GM10248 (cell line): ENCODE measurements around the gene WDFY2.

Experiments used
- CTCF ChIA-PET: fragments of 300-600 bp; sonication (Branson Sonifier 250); formaldehyde crosslinking; extraction: SDS; loops from one replicate; lab custom pipeline; 2021; ENCODE audit warnings: antibody characterized with exemption; lab: Yijun Ruan, JAX
- POLR2A ChIA-PET: fragments of 350-650 bp; sonication (Branson Sonifier 250); formaldehyde crosslinking; extraction: SDS; loops from one replicate; lab custom pipeline; 2020; ENCODE audit warnings: antibody characterized with exemption; lab: Yijun Ruan, JAX
- DNase-seq: peaks from one replicate; pipeline ENCODE4 v3.0.0; 2012; ENCODE audit errors: extremely low spot score
- TF ChIP-seq, protein P1 (sequence below): IDR thresholded peaks from 2 replicates; pipeline ENCODE4 v1.5.1; 2012; ENCODE audit warnings: mild to moderate bottlenecking, low read depth; ENCODE audit errors: extremely low read depth, missing control alignments, control extremely low read depth

The WDFY2 gene

DNA sequence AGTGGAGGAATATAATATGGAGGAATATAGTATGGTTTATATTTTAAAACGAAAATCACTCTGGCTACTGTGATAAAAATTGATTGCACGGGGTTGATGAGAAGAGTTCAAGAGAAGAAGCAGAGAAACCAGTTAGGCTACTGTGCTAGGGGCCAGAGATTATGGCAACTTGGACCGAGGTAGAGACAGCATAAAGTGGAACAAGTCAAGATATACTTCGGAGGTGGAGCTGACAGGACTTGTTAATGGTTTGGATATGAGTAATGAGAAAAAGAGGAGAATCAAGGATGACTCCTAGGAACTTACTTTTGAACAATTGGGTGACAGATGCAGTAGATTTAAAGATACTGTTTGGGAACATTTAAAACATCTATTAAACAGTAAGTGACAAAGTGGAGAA lies 6.6 kb upstream of the WDFY2 start:
- no peak for DNase-seq
- POLR2A ChIA-PET, result interaction anchor here (1.4 kb wide), 1 partner anchor 125 kb away, joined by 4 read pairs; the partner anchor contains the start of gene INTS6
- CTCF ChIA-PET, result interaction anchor here (1.0 kb wide), 1 partner anchor 122 kb away, joined by 3 read pairs; no protein-coding TSS in a partner anchor
- TF ChIP-seq, protein P1, sequence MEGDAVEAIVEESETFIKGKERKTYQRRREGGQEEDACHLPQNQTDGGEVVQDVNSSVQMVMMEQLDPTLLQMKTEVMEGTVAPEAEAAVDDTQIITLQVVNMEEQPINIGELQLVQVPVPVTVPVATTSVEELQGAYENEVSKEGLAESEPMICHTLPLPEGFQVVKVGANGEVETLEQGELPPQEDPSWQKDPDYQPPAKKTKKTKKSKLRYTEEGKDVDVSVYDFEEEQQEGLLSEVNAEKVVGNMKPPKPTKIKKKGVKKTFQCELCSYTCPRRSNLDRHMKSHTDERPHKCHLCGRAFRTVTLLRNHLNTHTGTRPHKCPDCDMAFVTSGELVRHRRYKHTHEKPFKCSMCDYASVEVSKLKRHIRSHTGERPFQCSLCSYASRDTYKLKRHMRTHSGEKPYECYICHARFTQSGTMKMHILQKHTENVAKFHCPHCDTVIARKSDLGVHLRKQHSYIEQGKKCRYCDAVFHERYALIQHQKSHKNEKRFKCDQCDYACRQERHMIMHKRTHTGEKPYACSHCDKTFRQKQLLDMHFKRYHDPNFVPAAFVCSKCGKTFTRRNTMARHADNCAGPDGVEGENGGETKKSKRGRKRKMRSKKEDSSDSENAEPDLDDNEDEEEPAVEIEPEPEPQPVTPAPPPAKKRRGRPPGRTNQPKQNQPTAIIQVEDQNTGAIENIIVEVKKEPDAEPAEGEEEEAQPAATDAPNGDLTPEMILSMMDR, result no peak

DNA sequence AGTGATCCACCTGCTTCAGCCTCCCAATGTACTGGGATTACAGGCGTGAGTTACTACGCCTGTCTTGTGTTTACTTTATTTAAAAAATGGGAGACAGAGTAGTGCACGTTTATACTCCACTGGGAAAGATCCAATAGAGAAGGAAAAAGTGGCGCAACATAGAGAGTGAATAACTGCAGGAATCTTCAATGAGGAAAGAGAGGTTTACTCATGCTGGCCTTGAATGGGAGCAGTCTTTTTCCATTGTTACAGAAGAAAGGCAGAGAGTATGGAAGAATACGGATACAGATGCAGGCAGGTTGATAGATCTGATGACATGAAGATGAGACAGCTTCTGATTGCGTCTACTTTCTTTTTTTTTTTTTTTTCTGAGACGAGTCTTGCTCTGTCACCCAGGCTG lies 4.6 kb upstream of the WDFY2 start:
- CTCF ChIA-PET, result no interaction called here
- DNase-seq, result no peak
- TF ChIP-seq, protein P1, result no peak
- POLR2A ChIA-PET, result no interaction called here

DNA sequence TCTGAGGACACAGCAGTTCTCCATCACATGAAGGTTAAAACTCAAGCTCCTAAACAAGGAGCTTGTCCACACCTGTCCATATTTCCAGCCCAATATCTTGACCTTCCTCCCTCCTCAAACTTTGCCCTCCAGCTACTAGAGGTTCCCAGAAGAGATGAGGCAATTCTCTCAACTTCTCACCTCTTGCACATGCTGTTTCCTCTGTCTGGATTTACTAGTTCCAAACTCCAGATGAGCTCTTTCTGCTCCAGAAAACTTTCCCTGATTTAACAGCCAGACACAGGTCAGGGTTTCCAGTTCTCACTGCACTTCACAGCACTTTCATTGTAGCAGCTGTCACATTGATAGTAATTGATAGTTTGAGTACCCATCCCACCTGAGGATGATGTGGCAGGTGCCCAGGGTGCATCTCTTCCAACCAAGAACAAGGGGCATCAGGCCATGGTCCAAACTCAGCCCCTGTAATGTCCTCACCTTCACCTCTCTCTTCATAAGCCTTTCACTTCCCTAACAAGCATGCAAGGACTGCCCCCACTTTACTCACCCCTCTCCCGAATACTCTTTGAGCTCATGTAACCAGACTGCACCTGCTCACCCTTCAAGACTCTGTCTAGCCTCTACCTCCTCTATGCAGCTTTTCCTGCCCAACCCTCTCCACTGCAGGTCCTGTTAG lies 3.0 kb upstream of the WDFY2 start:
- ChIA-PET CTCF (interaction anchor here (0.8 to 1.8 kb wide), 9 partner anchors 17 to 217 kb away, joined by 3 to 6 read pairs (median 3); no protein-coding TSS in a partner anchor), POLR2A (interaction anchor here (1.7 kb wide), 1 partner anchor 128 kb away, joined by 12 read pairs; the partner anchor contains the start of gene INTS6)
- TF ChIP-seq, protein P1, result no peak
- no peak for DNase-seq

DNA sequence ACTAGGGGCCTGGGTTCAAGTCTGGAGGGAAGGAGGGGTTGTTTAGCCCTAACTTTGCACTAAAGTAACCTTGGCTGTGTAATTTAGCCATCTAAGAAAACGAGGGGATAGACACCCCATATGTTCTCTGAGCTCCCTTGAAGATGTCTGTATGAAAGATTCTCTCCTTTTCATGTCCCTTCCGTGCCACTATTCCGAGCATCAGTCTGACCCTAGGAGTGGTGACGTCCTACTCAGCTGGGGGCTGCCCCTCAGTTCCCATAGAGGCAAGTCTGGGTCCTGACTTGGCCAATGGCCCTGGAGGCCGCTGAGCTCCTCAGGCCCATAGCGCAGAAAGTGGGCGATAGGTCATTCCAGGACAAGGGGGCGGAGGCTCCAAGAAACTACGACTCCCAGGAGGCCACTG lies 790 bp upstream of the WDFY2 start:
- no peak for DNase-seq
- TF ChIP-seq, protein P1, result no peak
- POLR2A ChIA-PET, result interaction anchor here (1.4 to 1.5 kb wide), 2 partner anchors 130 to 132 kb away, joined by 3 to 16 read pairs; partner anchors contain the start of gene INTS6
- CTCF ChIA-PET, result interaction anchor here (0.7 to 1.1 kb wide), 4 partner anchors 29 to 128 kb away, joined by 3 to 4 read pairs (median 4); no protein-coding TSS in a partner anchor

DNA sequence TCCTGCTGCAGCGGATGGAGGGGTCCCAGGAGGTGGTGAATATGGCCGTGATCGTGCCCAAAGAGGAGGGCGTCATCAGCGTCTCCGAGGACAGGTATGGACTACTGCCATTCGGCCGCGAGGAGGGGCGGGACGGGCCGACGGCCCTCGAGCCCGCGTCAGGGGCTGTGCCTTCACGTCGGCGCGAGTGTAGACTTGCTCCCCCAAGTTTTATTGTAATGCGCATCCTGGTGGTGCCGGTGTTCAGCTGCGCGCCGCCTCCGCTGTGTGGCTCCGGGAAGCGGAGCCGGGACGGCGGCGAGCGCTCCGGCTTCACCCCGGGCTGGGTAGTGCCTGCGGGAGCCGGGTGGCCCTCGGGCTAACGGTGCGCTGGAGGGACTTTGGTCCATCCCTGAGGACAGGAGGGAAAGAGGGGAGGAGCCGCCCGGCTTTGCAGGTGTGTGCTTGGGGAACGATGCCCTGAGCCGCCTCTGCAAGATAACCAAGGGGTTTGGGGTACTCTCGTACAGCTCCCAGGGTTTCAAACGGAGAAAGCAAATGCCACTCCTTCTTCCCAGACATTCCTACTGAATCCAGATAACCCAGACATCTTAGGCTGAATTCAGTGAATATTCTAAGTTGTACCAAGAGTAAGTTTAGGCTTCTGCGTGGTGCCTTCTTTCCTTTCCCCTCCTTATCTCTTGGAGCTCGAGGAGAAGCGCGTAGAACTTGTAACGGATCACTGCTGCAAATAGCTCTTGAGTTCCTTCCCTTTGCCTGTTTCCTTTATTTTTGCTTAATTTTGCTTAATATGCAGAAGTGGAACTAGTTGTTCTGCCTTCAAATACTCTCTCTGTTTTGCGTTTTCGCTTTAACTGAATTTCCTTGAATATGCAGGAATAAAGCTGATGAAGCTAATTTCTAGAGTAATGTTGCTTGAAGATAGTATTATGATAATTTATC lies 740 bp downstream of the WDFY2 start:
- ChIA-PET POLR2A (interaction anchor here (1.1 to 3.8 kb wide), 3 partner anchors 30 to 133 kb away, joined by 4 to 26 read pairs (median 4); partner anchors contain the start of gene INTS6), CTCF (interaction anchor here (1.0 to 3.1 kb wide), 5 partner anchors 11 to 29 kb away, joined by 3 to 15 read pairs (median 6); no protein-coding TSS in a partner anchor)
- TF ChIP-seq, protein P1, result no peak
- DNase-seq, result peak; percentile 60

DNA sequence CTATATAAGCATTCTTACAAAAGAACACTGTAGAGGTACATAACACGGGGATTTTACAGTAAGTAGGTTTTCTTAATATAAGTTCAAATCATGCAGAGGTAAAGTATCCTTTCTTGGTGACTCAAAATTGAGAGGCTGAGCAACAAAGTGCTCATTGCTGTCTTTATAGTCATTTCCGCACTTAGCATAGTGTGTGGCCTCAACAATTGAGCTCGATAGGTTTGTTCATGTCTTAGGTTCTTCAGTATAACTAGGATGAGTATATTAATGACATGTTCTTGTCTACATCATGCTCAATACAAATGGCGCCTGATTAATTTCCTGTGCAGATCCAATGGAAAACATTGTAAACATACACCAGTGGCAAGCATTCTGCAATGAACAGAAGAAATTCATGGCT lies 1.4 kb downstream of the WDFY2 start:
- POLR2A ChIA-PET, result interaction anchor here (0.9 to 3.8 kb wide), 4 partner anchors 14 to 134 kb away, joined by 3 to 26 read pairs (median 4); partner anchors contain the start of gene INTS6
- CTCF ChIA-PET, result interaction anchor here (1.0 to 3.1 kb wide), 6 partner anchors 10 to 28 kb away, joined by 3 to 15 read pairs (median 5); no protein-coding TSS in a partner anchor
- no peak for DNase-seq
- TF ChIP-seq, protein P1, result no peak
